Measurements from ENCODE around the gene CALN1.
"Not testable (repeated sequence)": the region's sequence is repeated elsewhere in the genome, so short reads cannot be mapped to it uniquely, and the experiment has no call there.

Gene CALN1

GRCh38 chr7:72406820-72407403 is 5.2 kb downstream of the CALN1 start:
- FAIRE-seq (no peak), DNase-seq (ENCODE audit: insufficient read length) (no peak)
- TF ChIP-seq TAF1 (IDR thresholded peaks at IDR 0.05; ENCODE audit: borderline replicate concordance, low read depth, low read length): no peak
- TF ChIP-seq POLR2A (IDR thresholded peaks at IDR 0.05; ENCODE audit: low read depth, low read length): no peak
- TF ChIP-seq POLR2AphosphoS5 (IDR thresholded peaks at IDR 0.05; ENCODE audit: low read depth, low read length): no peak

- no peak for TF ChIP-seq POLR2AphosphoS5 (IDR thresholded peaks at IDR 0.05; ENCODE audit: low read depth, low read length)
- no peak for TF ChIP-seq TAF1 (IDR thresholded peaks at IDR 0.05; ENCODE audit: borderline replicate concordance, low read depth, low read length)
- no peak for TF ChIP-seq POLR2A (IDR thresholded peaks at IDR 0.05; ENCODE audit: low read depth, low read length)
- no peak for DNase-seq (ENCODE audit: insufficient read length)
- no peak for FAIRE-seq
Measured at GRCh38 chr7:72405871-72406270, 6.3 kb downstream of the CALN1 start.

- FAIRE-seq (no peak), DNase-seq (ENCODE audit: insufficient read length) (no peak)
- TF ChIP-seq TAF1 (IDR thresholded peaks at IDR 0.05; ENCODE audit: borderline replicate concordance, low read depth, low read length): no peak
- no peak for TF ChIP-seq POLR2A (IDR thresholded peaks at IDR 0.05; ENCODE audit: low read depth, low read length)
- TF ChIP-seq POLR2AphosphoS5 (IDR thresholded peaks at IDR 0.05; ENCODE audit: low read depth, low read length): no peak
Measured at GRCh38 chr7:72405418-72405817, 6.7 kb downstream of the CALN1 start.

GRCh38 chr7:72404743-72405142 is 7.4 kb downstream of the CALN1 start:
- no peak for FAIRE-seq

GRCh38 chr7:72403458-72404076 is 8.6 kb downstream of the CALN1 start:
- DNase-seq (ENCODE audit: insufficient read length): no peak
- TF ChIP-seq TAF1 (IDR thresholded peaks at IDR 0.05; ENCODE audit: borderline replicate concordance, low read depth, low read length): no peak
- no peak for TF ChIP-seq POLR2A (IDR thresholded peaks at IDR 0.05; ENCODE audit: low read depth, low read length)
- TF ChIP-seq POLR2AphosphoS5 (IDR thresholded peaks at IDR 0.05; ENCODE audit: low read depth, low read length): no peak
- no peak for FAIRE-seq

More at GRCh38 chr7:72404743-72405142, 7.4 kb downstream of the CALN1 start:
- TF ChIP-seq POLR2A (IDR thresholded peaks at IDR 0.05; ENCODE audit: low read depth, low read length) (no peak), POLR2AphosphoS5 (IDR thresholded peaks at IDR 0.05; ENCODE audit: low read depth, low read length) (no peak), TAF1 (IDR thresholded peaks at IDR 0.05; ENCODE audit: borderline replicate concordance, low read depth, low read length) (no peak)
- no peak for DNase-seq (ENCODE audit: insufficient read length)

GRCh38 chr7:72394016-72394415 is 18.1 kb downstream of the CALN1 start:
- TF ChIP-seq TAF1 (IDR thresholded peaks at IDR 0.05; ENCODE audit: borderline replicate concordance, low read depth, low read length): no peak
- TF ChIP-seq POLR2AphosphoS5 (IDR thresholded peaks at IDR 0.05; ENCODE audit: low read depth, low read length): no peak
- TF ChIP-seq POLR2A (IDR thresholded peaks at IDR 0.05; ENCODE audit: low read depth, low read length): no peak
- FAIRE-seq: no peak
- DNase-seq (ENCODE audit: insufficient read length): no peak

GRCh38 chr7:72391821-72392377 is 20.2 kb downstream of the CALN1 start:
- TF ChIP-seq TAF1 (IDR thresholded peaks at IDR 0.05; ENCODE audit: borderline replicate concordance, low read depth, low read length) (no peak), POLR2A (IDR thresholded peaks at IDR 0.05; ENCODE audit: low read depth, low read length) (no peak), POLR2AphosphoS5 (IDR thresholded peaks at IDR 0.05; ENCODE audit: low read depth, low read length) (no peak)
- DNase-seq (ENCODE audit: insufficient read length): no peak
- no peak for FAIRE-seq

GRCh38 chr7:72386118-72386517 is 26.0 kb downstream of the CALN1 start:
- DNase-seq (ENCODE audit: insufficient read length) (no peak), FAIRE-seq (no peak)
- TF ChIP-seq TAF1 (IDR thresholded peaks at IDR 0.05; ENCODE audit: borderline replicate concordance, low read depth, low read length) (no peak), POLR2A (IDR thresholded peaks at IDR 0.05; ENCODE audit: low read depth, low read length) (no peak), POLR2AphosphoS5 (IDR thresholded peaks at IDR 0.05; ENCODE audit: low read depth, low read length) (no peak)

GRCh38 chr7:72362246-72362645 is 49.9 kb downstream of the CALN1 start:
- DNase-seq (ENCODE audit: insufficient read length) (no peak), FAIRE-seq (no peak)
- no peak for TF ChIP-seq TAF1 (IDR thresholded peaks at IDR 0.05; ENCODE audit: borderline replicate concordance, low read depth, low read length)
- no peak for TF ChIP-seq POLR2AphosphoS5 (IDR thresholded peaks at IDR 0.05; ENCODE audit: low read depth, low read length)
- TF ChIP-seq POLR2A (IDR thresholded peaks at IDR 0.05; ENCODE audit: low read depth, low read length): no peak

- TF ChIP-seq POLR2A (IDR thresholded peaks at IDR 0.05; ENCODE audit: low read depth, low read length) (no peak), POLR2AphosphoS5 (IDR thresholded peaks at IDR 0.05; ENCODE audit: low read depth, low read length) (no peak), TAF1 (IDR thresholded peaks at IDR 0.05; ENCODE audit: borderline replicate concordance, low read depth, low read length) (no peak)
- no peak for FAIRE-seq
- no peak for DNase-seq (ENCODE audit: insufficient read length)
Measured at GRCh38 chr7:72345208-72345727, 66.9 kb downstream of the CALN1 start.

- TF ChIP-seq POLR2A (IDR thresholded peaks at IDR 0.05; ENCODE audit: low read depth, low read length) (no peak), TAF1 (IDR thresholded peaks at IDR 0.05; ENCODE audit: borderline replicate concordance, low read depth, low read length) (no peak), POLR2AphosphoS5 (IDR thresholded peaks at IDR 0.05; ENCODE audit: low read depth, low read length) (no peak)
Measured at GRCh38 chr7:72343991-72344390, 68.1 kb downstream of the CALN1 start.

GRCh38 chr7:72343354-72343753 is 68.8 kb downstream of the CALN1 start:
- FAIRE-seq; DNase-seq (ENCODE audit: insufficient read length): not testable (repeated sequence)

More at GRCh38 chr7:72343991-72344390, 68.1 kb downstream of the CALN1 start:
- FAIRE-seq (no peak), DNase-seq (ENCODE audit: insufficient read length) (no peak)
